Stomach (tissue), 9 donors: ENCODE measurements around the gene COL23A1. TPM values are rescaled to one million over a fixed set of nuclear protein-coding genes. Genes with fewer than 3 reads are reported as not detected.

Experiments
- DNase-seq, 2 donors: peaks; one replicate each; pipeline versions ENCODE4 v3.0.0 to v3.0.0-alpha.2; 2013 to 2019
- H3K27ac ChIP-seq, 5 donors: fragments of 200-600 bp in 4 of 5; sonication (generic) in 4 of 5; one replicate each; pipeline ENCODE4 v1.5.1; 2013 to 2019; ENCODE audit warnings: mild to moderate bottlenecking in 1 of 5, moderate library complexity in 1 of 5
- H3K27me3 ChIP-seq, 3 donors: fragments of 200-600 bp; sonication (generic); one replicate each; pipeline ENCODE4 v1.5.1; 2017 to 2019; ENCODE audit warnings: mixed run types in 1 of 3
- H3K36me3 ChIP-seq, 4 donors: fragments of 200-600 bp; sonication (generic); 1 replicate in 3 of 4; 2 replicates in 1 of 4; pipeline ENCODE4 v1.5.1; 2016 to 2019
- H3K4me1 ChIP-seq, 4 donors: fragments of 200-600 bp; sonication (generic); one replicate each; pipeline ENCODE4 v1.5.1; 2016 to 2019
- H3K4me3 ChIP-seq, 4 donors: fragments of 200-600 bp; sonication (generic) in 3 of 4; one replicate each; pipeline ENCODE4 v1.5.1; 2016 to 2019; ENCODE audit warnings: mild to moderate bottlenecking in 1 of 4
- H3K9me3 ChIP-seq, 4 donors: fragments of 200-600 bp; sonication (generic); one replicate each; pipeline ENCODE4 v1.5.1; 2016 to 2019
- EP300 ChIP-seq: sonication (generic); formaldehyde crosslinking; IDR thresholded peaks from one replicate; pipeline ENCODE4 v1.6.1; 2017; ENCODE audit warnings: antibody characterized with exemption
- POLR2A ChIP-seq, 4 donors: fragments of 450-650 bp; IDR thresholded peaks; one replicate each; pipeline ENCODE4 v1.6.1; 2016; ENCODE audit warnings: antibody characterized with exemption in 4 of 4, control low read depth in 2 of 4, mild to moderate bottlenecking in 1 of 4, moderate library complexity in 1 of 4
- POLR2AphosphoS5 ChIP-seq, 3 donors: sonication (generic); formaldehyde crosslinking; IDR thresholded peaks; one replicate each; pipeline ENCODE4 v1.6.1; 2016; ENCODE audit warnings: antibody characterized with exemption in 3 of 3
- WGBS, 5 donors: extraction: QIAGEN DNeasy Blood & Tissue Kit in 3 of 5; methylation state at CpG; one replicate each; pipeline versions ENCODE4 v1.1.5 to v1.1.7; 2013 to 2018; 5-methylcytosine and 5-hydroxymethylcytosine counted together
- intact Hi-C: fragments of 100-400 bp; cut with DNase I; formaldehyde crosslinking; loops from one replicate; pipeline ENCODE4 v1.15.1; 2023; ENCODE audit warnings: low total_unique reads
- polyA plus RNA-seq, 3 donors: library from polyadenylated mRNA; stranded (reverse); fragments of 200-250 nt; gene quantifications; one replicate each; pipeline ENCODE4 v1.2.3, GENCODE V29; 2013
- total RNA-seq, 5 donors: library from RNA; depleted of rRNA; stranded (reverse); fragments of >200 nt; gene quantifications; one replicate each; pipeline versions ENCODE4 v1.1.0 to v1.2.3, GENCODE V29; 2014 to 2016
- TF ChIP-seq, protein P1 (sequence below), 7 experiments: fragments of 450-650 bp in 4 of 7; fragments of 200-600 bp in 3 of 7; sonication (generic) in 3 of 7; IDR thresholded peaks; one replicate each; pipeline ENCODE4 v1.5.1; 2016 to 2019; ENCODE audit warnings: antibody characterized with exemption in 7 of 7, control low read depth in 2 of 7, mild to moderate bottlenecking in 1 of 7
- donor health status: healthy with polysubstance abuse.
- donor health status: Bipolar disorder and iron deficiency.
- donor health status: healthy.

The COL23A1 gene
- total and polyA plus RNA-seq, 8 donors = under 0.01 to 7.0 (median 1.4) TPM

DNA sequence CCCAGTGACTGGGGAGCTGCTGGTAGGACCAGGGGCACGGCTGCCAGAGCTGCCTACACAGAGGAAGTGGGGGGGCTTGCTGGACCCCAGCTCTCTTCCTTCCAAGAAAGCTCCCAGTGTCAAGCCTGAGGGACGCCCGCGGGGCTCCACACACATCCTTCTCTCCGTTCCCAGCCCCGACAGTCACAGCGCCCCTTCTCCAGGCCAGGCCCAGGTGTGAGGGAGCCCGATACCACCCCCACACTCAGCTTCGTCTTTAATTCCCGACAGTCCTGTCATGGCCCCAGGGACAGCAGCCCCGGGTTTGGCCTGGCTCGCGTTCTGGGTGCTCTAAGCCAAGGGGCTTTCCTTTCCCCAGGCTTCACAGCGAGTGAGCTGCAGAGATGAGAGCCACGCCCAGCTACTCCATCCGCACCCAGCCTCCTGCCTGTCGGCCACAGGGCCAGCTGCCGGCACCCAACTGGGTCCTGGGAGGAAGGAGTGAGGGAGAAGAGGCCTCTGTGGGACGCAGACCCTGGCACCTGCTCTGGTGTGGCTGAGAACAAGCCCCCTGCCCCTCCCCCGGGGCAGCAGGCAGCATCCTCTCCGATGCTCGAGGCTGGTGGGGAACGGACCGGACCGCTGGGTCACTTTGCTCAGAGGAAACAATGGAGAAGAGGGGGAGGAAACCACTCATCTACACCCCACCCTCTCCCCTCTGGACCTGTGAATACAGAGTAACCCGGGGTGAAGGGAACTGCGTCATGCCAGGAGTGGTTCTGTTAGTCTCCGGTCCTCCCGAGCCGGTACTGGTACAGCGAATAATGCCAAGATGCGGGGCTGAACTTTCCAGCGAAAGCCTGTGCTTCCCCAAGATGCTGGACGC is 303.7 kb downstream of the COL23A1 start:
- Histone ChIP-seq H3K4me3 (no peak overlapping the region), H3K27me3 (peaks cover 0 to 26% (median 0%) of the 10 kb centered on the region in 3 donors), H3K27ac (no peak overlapping the region), H3K4me1 (peaks cover 0 to 9% (median 0%) of the 10 kb centered on the region in 4 donors), H3K36me3 (no peaks in the 10 kb centered on the region), H3K9me3 (peaks cover 0 to 10% (median 7%) of the 10 kb centered on the region in 4 donors)
- DNase-seq = no peak
- no peak for TF ChIP-seq POLR2AphosphoS5 (IDR thresholded peaks at IDR 0.05)
- TF ChIP-seq POLR2A (IDR thresholded peaks at IDR 0.05) = no peak
- 80 to 87% (median 82%) methylated on average over 28 to 34 of the region's 34 CpGs for WGBS, 5 donors
- intact Hi-C loops = no loop called here

DNA sequence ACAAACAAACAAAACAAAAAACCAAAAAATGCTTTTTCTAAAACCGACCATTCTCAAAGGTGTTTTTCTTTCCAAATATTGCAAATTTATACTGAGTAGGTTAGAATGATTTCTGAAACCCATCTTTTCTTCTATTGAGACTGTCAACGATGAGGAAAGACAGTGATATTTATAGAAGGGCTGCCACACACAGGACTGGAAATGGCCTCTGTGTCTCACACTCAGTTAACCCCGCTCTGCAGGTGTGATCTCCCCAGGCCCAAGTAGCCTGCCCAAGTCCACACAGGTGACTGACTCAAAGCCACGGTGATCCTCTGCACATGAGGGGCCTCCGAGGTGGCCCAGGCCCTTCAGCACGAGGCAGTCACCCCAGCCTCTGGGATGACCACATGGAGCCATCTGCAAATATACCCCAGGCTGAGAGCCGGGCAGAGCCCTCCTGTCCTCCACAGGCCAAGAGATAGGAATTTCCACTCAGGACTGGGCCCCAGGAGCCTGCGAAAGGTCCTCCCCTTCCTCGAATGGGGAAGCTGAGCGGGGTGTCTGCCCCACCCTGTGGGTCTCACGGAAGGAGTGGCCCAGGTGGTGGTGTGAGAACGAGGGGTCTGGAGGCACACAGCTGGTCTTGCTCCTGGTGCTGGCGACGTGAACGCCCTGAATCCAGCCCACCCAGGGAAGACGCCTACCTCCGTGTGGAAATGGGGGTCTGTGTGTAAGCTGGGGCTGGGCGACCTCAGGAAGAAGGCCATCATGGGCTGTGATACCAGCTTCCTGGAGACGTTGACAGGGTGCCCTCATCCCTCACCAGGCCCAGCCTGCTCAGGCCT is 304.6 kb downstream of the COL23A1 start:
- 80 to 87% (median 85%) methylated on average over 16 to 19 of the region's 19 CpGs for WGBS, 5 donors
- Histone ChIP-seq H3K9me3 (peaks cover 0 to 10% (median 7%) of the 10 kb centered on the region in 4 donors), H3K27me3 (peaks cover 0 to 18% (median 0%) of the 10 kb centered on the region in 3 donors), H3K4me1 (peaks cover 0 to 9% (median 0%) of the 10 kb centered on the region in 4 donors), H3K27ac (no peak overlapping the region), H3K4me3 (no peak overlapping the region), H3K36me3 (no peaks in the 10 kb centered on the region)
- DNase-seq = no peak
- intact Hi-C loops = no loop called here
- no peak for TF ChIP-seq POLR2AphosphoS5 (IDR thresholded peaks at IDR 0.05)
- TF ChIP-seq, protein P1, sequence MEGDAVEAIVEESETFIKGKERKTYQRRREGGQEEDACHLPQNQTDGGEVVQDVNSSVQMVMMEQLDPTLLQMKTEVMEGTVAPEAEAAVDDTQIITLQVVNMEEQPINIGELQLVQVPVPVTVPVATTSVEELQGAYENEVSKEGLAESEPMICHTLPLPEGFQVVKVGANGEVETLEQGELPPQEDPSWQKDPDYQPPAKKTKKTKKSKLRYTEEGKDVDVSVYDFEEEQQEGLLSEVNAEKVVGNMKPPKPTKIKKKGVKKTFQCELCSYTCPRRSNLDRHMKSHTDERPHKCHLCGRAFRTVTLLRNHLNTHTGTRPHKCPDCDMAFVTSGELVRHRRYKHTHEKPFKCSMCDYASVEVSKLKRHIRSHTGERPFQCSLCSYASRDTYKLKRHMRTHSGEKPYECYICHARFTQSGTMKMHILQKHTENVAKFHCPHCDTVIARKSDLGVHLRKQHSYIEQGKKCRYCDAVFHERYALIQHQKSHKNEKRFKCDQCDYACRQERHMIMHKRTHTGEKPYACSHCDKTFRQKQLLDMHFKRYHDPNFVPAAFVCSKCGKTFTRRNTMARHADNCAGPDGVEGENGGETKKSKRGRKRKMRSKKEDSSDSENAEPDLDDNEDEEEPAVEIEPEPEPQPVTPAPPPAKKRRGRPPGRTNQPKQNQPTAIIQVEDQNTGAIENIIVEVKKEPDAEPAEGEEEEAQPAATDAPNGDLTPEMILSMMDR (IDR thresholded peaks at IDR 0.05) = no peak

DNA sequence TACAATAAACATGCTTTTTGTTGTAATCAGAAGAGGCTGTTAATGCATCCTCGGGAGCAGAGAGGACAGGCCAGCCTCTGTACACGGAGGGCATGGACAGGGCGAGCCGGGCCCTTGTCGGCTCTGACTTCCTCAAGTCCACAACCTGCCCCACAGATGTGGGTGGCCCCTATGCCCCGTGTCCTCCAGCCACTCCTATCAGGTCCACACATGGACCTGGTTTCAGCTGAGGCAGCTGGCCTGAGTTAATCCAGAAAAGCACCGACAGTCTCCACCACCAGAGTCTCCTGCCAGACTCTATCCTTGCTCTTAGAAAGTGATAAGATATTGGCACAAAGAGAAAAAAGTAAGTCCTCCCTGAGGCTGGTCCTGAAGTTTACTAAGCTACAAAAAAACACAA is 305.2 kb downstream of the COL23A1 start:
- no peak for DNase-seq
- no peaks in the 10 kb centered on the region for H3K36me3 ChIP-seq
- peaks cover 0 to 10% (median 7%) of the 10 kb centered on the region in 4 donors for H3K9me3 ChIP-seq
- peaks cover 0 to 11% (median 3%) of the 10 kb centered on the region in 4 donors for H3K4me1 ChIP-seq
- no peak for TF ChIP-seq POLR2AphosphoS5 (IDR thresholded peaks at IDR 0.05)
- TF ChIP-seq POLR2A (IDR thresholded peaks at IDR 0.05) = no peak
- TF ChIP-seq EP300 = no peak
- TF ChIP-seq, protein P1 (IDR thresholded peaks at IDR 0.05) = no peak
- H3K27me3 ChIP-seq = peaks cover 0 to 13% (median 0%) of the 10 kb centered on the region in 3 donors
- no peak overlapping the region for H3K4me3 ChIP-seq
- H3K27ac ChIP-seq = no peak overlapping the region
- intact Hi-C loops = no loop called here
- WGBS, 5 donors = 66 to 77% (median 70%) methylated on average over 7 of the region's 7 CpGs

DNA sequence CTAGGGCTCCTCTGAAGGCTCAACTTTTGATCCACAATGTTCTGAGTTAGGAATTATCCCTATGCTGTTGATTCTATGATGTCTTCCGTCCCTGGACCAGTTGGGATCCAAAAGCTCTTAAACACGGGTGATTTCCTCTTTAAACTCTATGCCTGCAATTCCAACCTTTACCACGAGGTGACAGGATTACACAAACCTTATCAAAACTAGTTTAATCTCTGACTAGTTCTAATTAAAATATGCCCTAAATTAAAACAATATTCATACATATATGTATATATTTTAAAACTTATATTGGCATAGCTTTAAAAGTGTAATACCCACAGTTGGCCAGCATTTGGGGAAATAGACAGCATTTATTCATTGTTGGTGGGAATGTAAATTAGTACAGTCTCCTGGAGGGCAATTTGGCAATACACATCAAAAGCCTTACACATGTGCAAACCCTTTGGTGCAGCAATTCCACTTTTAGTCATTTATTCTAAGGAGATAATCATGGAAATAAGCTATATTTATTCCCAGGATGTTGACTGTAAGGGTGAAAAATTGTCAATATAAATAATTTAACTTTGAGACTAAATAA is 306.0 kb downstream of the COL23A1 start:
- peaks cover 0 to 10% (median 7%) of the 10 kb centered on the region in 4 donors for H3K9me3 ChIP-seq
- H3K27me3 ChIP-seq = peaks cover 0 to 16% (median 0%) of the 10 kb centered on the region in 3 donors
- 40 to 48% (median 44%) methylated on average over 3 of the region's 3 CpGs for WGBS, 5 donors
- H3K27ac ChIP-seq = no peak overlapping the region
- TF ChIP-seq EP300 = no peak
- TF ChIP-seq, protein P1 (IDR thresholded peaks at IDR 0.05) = peak in 5 of 7 experiments; percentile 22 to 73 (median 48)
- TF ChIP-seq POLR2AphosphoS5 (IDR thresholded peaks at IDR 0.05) = no peak
- DNase-seq = no peak
- peaks cover 0 to 12% (median 7%) of the 10 kb centered on the region in 4 donors for H3K4me1 ChIP-seq
- H3K4me3 ChIP-seq = no peak overlapping the region
- intact Hi-C loops = no loop called here
- no peaks in the 10 kb centered on the region for H3K36me3 ChIP-seq
